Measurements from ENCODE around the gene SH3RF1.

SH3RF1 gene

GRCh38 chr4:169163495-169163894 is 107.3 kb downstream of the SH3RF1 start:
- DNase-seq (ENCODE audit: low spot score), result no peak

GRCh38 chr4:169160825-169161224 is 109.9 kb downstream of the SH3RF1 start:
- DNase-seq (ENCODE audit: low spot score), result peak; percentile 17

- peak; percentile 30 for DNase-seq (ENCODE audit: low spot score)
Observed at GRCh38 chr4:169159624-169160171, 111.1 kb downstream of the SH3RF1 start.

- no peak for DNase-seq (ENCODE audit: low spot score)
Observed at GRCh38 chr4:169158861-169159260, 111.9 kb downstream of the SH3RF1 start.

- no peak for DNase-seq (ENCODE audit: low spot score)
Observed at GRCh38 chr4:169158046-169158445, 112.7 kb downstream of the SH3RF1 start.

- no peak for DNase-seq (ENCODE audit: low spot score)
Observed at GRCh38 chr4:169156392-169156791, 114.4 kb downstream of the SH3RF1 start.

- DNase-seq (ENCODE audit: low spot score), result no peak
Observed at GRCh38 chr4:169154121-169154520, 116.6 kb downstream of the SH3RF1 start.

- no peak for DNase-seq (ENCODE audit: low spot score)
Observed at GRCh38 chr4:169153481-169154087, 117.2 kb downstream of the SH3RF1 start.

- no peak for DNase-seq (ENCODE audit: low spot score)
Observed at GRCh38 chr4:169152899-169153298, 117.9 kb downstream of the SH3RF1 start.

- no peak for DNase-seq (ENCODE audit: low spot score)
Observed at GRCh38 chr4:169152098-169152497, 118.7 kb downstream of the SH3RF1 start.

GRCh38 chr4:169151671-169152070 is 119.1 kb downstream of the SH3RF1 start:
- DNase-seq (ENCODE audit: low spot score), result no peak

GRCh38 chr4:169150806-169151205 is 120.0 kb downstream of the SH3RF1 start:
- DNase-seq (ENCODE audit: low spot score), result no peak

- DNase-seq (ENCODE audit: low spot score), result no peak
Observed at GRCh38 chr4:169148885-169149284, 121.9 kb downstream of the SH3RF1 start.

- DNase-seq (ENCODE audit: low spot score), result no peak
Observed at GRCh38 chr4:169147191-169147590, 123.6 kb downstream of the SH3RF1 start.

- no peak for DNase-seq (ENCODE audit: low spot score)
Observed at GRCh38 chr4:169144061-169144600, 126.6 kb downstream of the SH3RF1 start.

- peak; percentile 64 for DNase-seq (ENCODE audit: low spot score)
Observed at GRCh38 chr4:169143335-169143734, 127.4 kb downstream of the SH3RF1 start.

- DNase-seq (ENCODE audit: low spot score), result no peak
Observed at GRCh38 chr4:169142906-169143305, 127.8 kb downstream of the SH3RF1 start.

- no peak for DNase-seq (ENCODE audit: low spot score)
Observed at GRCh38 chr4:169142391-169142790, 128.4 kb downstream of the SH3RF1 start.

- no peak for DNase-seq (ENCODE audit: low spot score)
Observed at GRCh38 chr4:169139021-169139420, 131.7 kb downstream of the SH3RF1 start.

GRCh38 chr4:169137558-169137920 is 133.2 kb downstream of the SH3RF1 start:
- DNase-seq (ENCODE audit: low spot score), result no peak

GRCh38 chr4:169136796-169137557 is 133.8 kb downstream of the SH3RF1 start:
- no peak for DNase-seq (ENCODE audit: low spot score)

GRCh38 chr4:169136330-169136729 is 134.4 kb downstream of the SH3RF1 start:
- DNase-seq (ENCODE audit: low spot score), result peak; percentile 8

- DNase-seq (ENCODE audit: low spot score), result no peak
Observed at GRCh38 chr4:169135776-169136175, 135.0 kb downstream of the SH3RF1 start.

Data from Ammon's horn (tissue), 1 donor.